Activated naive CD4-positive, alpha-beta T cell treated with anti-CD3 and anti-CD28 coated beads, Interleukin-2, amount 10 ng/mL, durations not matched to agents 7 days and 5 days (primary cell): ENCODE measurements around the gene TBC1D14.

Experiments used
- CTCF ChIA-PET: fragments of 350-600 bp; sonication (Branson Sonifier 250); formaldehyde crosslinking; loops from one replicate; lab custom pipeline; 2021; ENCODE audit warnings: antibody characterized with exemption; lab: Charles Lee
- DNase-seq: peaks from one replicate; pipeline ENCODE4 v3.0.0-alpha.2; 2020
- H3K27ac Mint-ChIP-seq: one replicate; pipeline ENCODE4 v1.8.0; 2021; ENCODE audit warnings: mild to moderate bottlenecking, moderate library complexity, mixed read lengths
- H3K27me3 Mint-ChIP-seq: one replicate; pipeline ENCODE4 v1.8.0; 2021; ENCODE audit warnings: mild to moderate bottlenecking, mixed read lengths
- H3K36me3 Mint-ChIP-seq: one replicate; pipeline ENCODE4 v1.8.0; 2021; ENCODE audit warnings: mixed read lengths
- H3K4me1 Mint-ChIP-seq: one replicate; pipeline ENCODE4 v1.8.0; 2021; ENCODE audit warnings: mixed read lengths
- H3K4me3 Mint-ChIP-seq: one replicate; pipeline ENCODE4 v1.8.0; 2021; ENCODE audit warnings: mild to moderate bottlenecking, moderate library complexity, mixed read lengths
- H3K9me3 Mint-ChIP-seq: one replicate; pipeline ENCODE4 v1.8.0; 2021; ENCODE audit warnings: mixed read lengths

TBC1D14 gene

GRCh38 chr4:6933691-6934430 lies 24.2 kb downstream of the TBC1D14 start:
- H3K36me3 Mint-ChIP-seq = peaks cover 45% of the 10 kb centered on the region
- CTCF ChIA-PET = no interaction called here

GRCh38 chr4:6935965-6936364 lies 26.3 kb downstream of the TBC1D14 start:
- peaks cover 44% of the 10 kb centered on the region for H3K4me1 Mint-ChIP-seq
- CTCF ChIA-PET = interaction anchor here (1.1 kb wide), 1 partner anchor 50 kb away, joined by 4 read pairs; no protein-coding TSS in a partner anchor
- H3K27me3 Mint-ChIP-seq = no peaks in the 10 kb centered on the region
- no peak overlapping the region for H3K4me3 Mint-ChIP-seq
- H3K36me3 Mint-ChIP-seq = peaks cover 40% of the 10 kb centered on the region
- no peak for DNase-seq
- peaks cover 1% of the 10 kb centered on the region for H3K9me3 Mint-ChIP-seq
- H3K27ac Mint-ChIP-seq = no peak overlapping the region

More at GRCh38 chr4:6933691-6934430, 24.2 kb downstream of the TBC1D14 start:
- no peaks in the 10 kb centered on the region for H3K27me3 Mint-ChIP-seq
- peaks cover 38% of the 10 kb centered on the region for H3K4me1 Mint-ChIP-seq
- peak overlapping the region; percentile 20 for H3K27ac Mint-ChIP-seq
- no peak overlapping the region for H3K4me3 Mint-ChIP-seq
- peaks cover 1% of the 10 kb centered on the region for H3K9me3 Mint-ChIP-seq
- no peak for DNase-seq

GRCh38 chr4:6937201-6937600 lies 27.6 kb downstream of the TBC1D14 start:
- Mint-ChIP-seq H3K9me3 (peaks cover 1% of the 10 kb centered on the region), H3K27ac (peak overlapping the region; percentile 50), H3K36me3 (peaks cover 32% of the 10 kb centered on the region), H3K4me3 (no peak overlapping the region), H3K4me1 (peaks cover 53% of the 10 kb centered on the region), H3K27me3 (no peaks in the 10 kb centered on the region)
- DNase-seq = no peak
- CTCF ChIA-PET = no interaction called here

GRCh38 chr4:6937754-6938153 lies 28.1 kb downstream of the TBC1D14 start:
- DNase-seq = no peak
- CTCF ChIA-PET = no interaction called here
- Mint-ChIP-seq H3K27me3 (no peaks in the 10 kb centered on the region), H3K4me3 (no peak overlapping the region), H3K36me3 (peaks cover 28% of the 10 kb centered on the region), H3K27ac (no peak overlapping the region), H3K4me1 (peaks cover 57% of the 10 kb centered on the region), H3K9me3 (peaks cover 1% of the 10 kb centered on the region)

GRCh38 chr4:6938237-6938636 lies 28.6 kb downstream of the TBC1D14 start:
- H3K27me3 Mint-ChIP-seq = no peaks in the 10 kb centered on the region
- CTCF ChIA-PET = no interaction called here
- no peak overlapping the region for H3K27ac Mint-ChIP-seq

GRCh38 chr4:6938647-6939271 lies 29.1 kb downstream of the TBC1D14 start:
- no peak overlapping the region for H3K4me3 Mint-ChIP-seq

More at GRCh38 chr4:6938237-6938636, 28.6 kb downstream of the TBC1D14 start:
- Mint-ChIP-seq H3K4me3 (no peak overlapping the region), H3K4me1 (peaks cover 62% of the 10 kb centered on the region), H3K36me3 (peaks cover 27% of the 10 kb centered on the region), H3K9me3 (peaks cover 1% of the 10 kb centered on the region)
- no peak for DNase-seq

GRCh38 chr4:6939761-6940743 lies 30.4 kb downstream of the TBC1D14 start:
- Mint-ChIP-seq H3K4me1 (peaks cover 70% of the 10 kb centered on the region), H3K9me3 (peaks cover 1% of the 10 kb centered on the region)
- CTCF ChIA-PET = no interaction called here

More at GRCh38 chr4:6938647-6939271, 29.1 kb downstream of the TBC1D14 start:
- H3K36me3 Mint-ChIP-seq = peaks cover 22% of the 10 kb centered on the region
- H3K9me3 Mint-ChIP-seq = peaks cover 1% of the 10 kb centered on the region
- CTCF ChIA-PET = no interaction called here
- H3K4me1 Mint-ChIP-seq = peaks cover 64% of the 10 kb centered on the region
- DNase-seq = no peak
- H3K27me3 Mint-ChIP-seq = no peaks in the 10 kb centered on the region
- peak overlapping the region; percentile 13 for H3K27ac Mint-ChIP-seq

GRCh38 chr4:6940744-6941137 lies 31.1 kb downstream of the TBC1D14 start:
- peak overlapping the region; percentile 95 for H3K27ac Mint-ChIP-seq
- peaks cover 26% of the 10 kb centered on the region for H3K36me3 Mint-ChIP-seq
- H3K4me1 Mint-ChIP-seq = peaks cover 72% of the 10 kb centered on the region
- no peaks in the 10 kb centered on the region for H3K27me3 Mint-ChIP-seq
- no peak overlapping the region for H3K4me3 Mint-ChIP-seq
- peaks cover 1% of the 10 kb centered on the region for H3K9me3 Mint-ChIP-seq
- CTCF ChIA-PET = interaction anchor here (1.5 to 2.5 kb wide), 2 partner anchors 24 to 30 kb away, joined by 4 to 9 read pairs; no protein-coding TSS in a partner anchor
- no peak for DNase-seq

More at GRCh38 chr4:6939761-6940743, 30.4 kb downstream of the TBC1D14 start:
- H3K4me3 Mint-ChIP-seq = peak overlapping the region; percentile 33
- no peak for DNase-seq
- H3K27ac Mint-ChIP-seq = peak overlapping the region; percentile 95
- no peaks in the 10 kb centered on the region for H3K27me3 Mint-ChIP-seq
- peaks cover 23% of the 10 kb centered on the region for H3K36me3 Mint-ChIP-seq

GRCh38 chr4:6941796-6942195 lies 32.2 kb downstream of the TBC1D14 start:
- peak overlapping the region; percentile 95 for H3K27ac Mint-ChIP-seq
- DNase-seq = no peak
- peak overlapping the region; percentile 39 for H3K4me3 Mint-ChIP-seq
- no peaks in the 10 kb centered on the region for H3K9me3 Mint-ChIP-seq
- CTCF ChIA-PET = interaction anchor here (0.6 to 2.5 kb wide), 6 partner anchors 15 to 130 kb away, joined by 3 to 9 read pairs (median 4); no protein-coding TSS in a partner anchor
- H3K27me3 Mint-ChIP-seq = no peaks in the 10 kb centered on the region
- peaks cover 20% of the 10 kb centered on the region for H3K36me3 Mint-ChIP-seq
- peaks cover 67% of the 10 kb centered on the region for H3K4me1 Mint-ChIP-seq

GRCh38 chr4:6942238-6942800 lies 32.7 kb downstream of the TBC1D14 start:
- CTCF ChIA-PET = interaction anchor here (0.6 to 2.5 kb wide), 6 partner anchors 16 to 129 kb away, joined by 3 to 9 read pairs (median 4); no protein-coding TSS in a partner anchor
- peak; percentile 66 for DNase-seq
- H3K36me3 Mint-ChIP-seq = peaks cover 17% of the 10 kb centered on the region

GRCh38 chr4:6943012-6943884 lies 33.6 kb downstream of the TBC1D14 start:
- Mint-ChIP-seq H3K36me3 (peaks cover 14% of the 10 kb centered on the region), H3K27me3 (no peaks in the 10 kb centered on the region), H3K9me3 (no peaks in the 10 kb centered on the region), H3K4me3 (peak overlapping the region; percentile 34), H3K27ac (peak overlapping the region; percentile 95), H3K4me1 (peaks cover 65% of the 10 kb centered on the region)
- CTCF ChIA-PET = interaction anchor here (1.5 to 2.5 kb wide), 3 partner anchors 26 to 128 kb away, joined by 5 to 9 read pairs (median 8); no protein-coding TSS in a partner anchor
- no peak for DNase-seq

More at GRCh38 chr4:6942238-6942800, 32.7 kb downstream of the TBC1D14 start:
- H3K27me3 Mint-ChIP-seq = no peaks in the 10 kb centered on the region
- peaks cover 66% of the 10 kb centered on the region for H3K4me1 Mint-ChIP-seq
- H3K9me3 Mint-ChIP-seq = no peaks in the 10 kb centered on the region
- peak overlapping the region; percentile 34 for H3K4me3 Mint-ChIP-seq
- peak overlapping the region; percentile 95 for H3K27ac Mint-ChIP-seq

- H3K36me3 Mint-ChIP-seq = peaks cover 17% of the 10 kb centered on the region
- no peak for DNase-seq
- no peak overlapping the region for H3K4me3 Mint-ChIP-seq
- peak overlapping the region; percentile 95 for H3K27ac Mint-ChIP-seq
- CTCF ChIA-PET = no interaction called here
- H3K4me1 Mint-ChIP-seq = peaks cover 62% of the 10 kb centered on the region
- H3K9me3 Mint-ChIP-seq = no peaks in the 10 kb centered on the region
- H3K27me3 Mint-ChIP-seq = no peaks in the 10 kb centered on the region
Observed at GRCh38 chr4:6943885-6944225, 34.2 kb downstream of the TBC1D14 start.
